LoVo (cell line): ENCODE data around the gene SPAG7.
A peak's percentile ranks its signal among the peaks of the same experiment; 100 is the strongest.

ENCODE experiments used
- DNase-seq: peaks from one replicate; pipeline ENCODE4 v3.0.0-alpha.2; 2016; ENCODE audit warnings: low spot score

Gene SPAG7, protein sequence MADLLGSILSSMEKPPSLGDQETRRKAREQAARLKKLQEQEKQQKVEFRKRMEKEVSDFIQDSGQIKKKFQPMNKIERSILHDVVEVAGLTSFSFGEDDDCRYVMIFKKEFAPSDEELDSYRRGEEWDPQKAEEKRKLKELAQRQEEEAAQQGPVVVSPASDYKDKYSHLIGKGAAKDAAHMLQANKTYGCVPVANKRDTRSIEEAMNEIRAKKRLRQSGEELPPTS

GRCh38 chr17:4967539-4968485, at the start of gene SPAG7:
SPAG7 (minus strand) TSS chr17:4967817; CDS start chr17:4967804, 13 bp downstream.
- DNase-seq = peak; percentile 96

- no peak for DNase-seq
These were observed 46.7 kb upstream of the SPAG7 start for GRCh38 chr17:5014357-5014756.

DNA sequence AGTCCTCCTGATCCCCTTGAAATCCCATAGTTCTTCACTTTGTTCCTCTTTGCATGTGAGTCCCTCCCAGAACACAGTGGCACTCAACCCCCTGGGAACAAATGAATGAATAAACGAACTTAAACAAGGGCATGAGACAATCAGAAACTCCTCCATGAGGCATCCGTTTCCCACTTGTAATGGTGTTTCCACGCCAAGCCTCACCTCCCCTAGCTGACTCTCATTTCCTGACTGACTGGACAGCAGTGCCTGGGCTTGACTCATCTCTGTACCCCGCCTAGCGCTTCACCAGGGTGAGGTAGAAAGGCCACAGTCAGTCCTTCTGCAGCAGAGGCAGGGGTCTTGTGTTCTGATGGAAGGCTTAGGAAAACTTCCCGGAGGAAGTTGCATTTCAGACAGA, 44.3 kb upstream of the SPAG7 start:
- DNase-seq = no peak

- DNase-seq = no peak
These were observed 35.7 kb upstream of the SPAG7 start for GRCh38 chr17:5003214-5003867.

GRCh38 chr17:5002121-5002788, 34.6 kb upstream of the SPAG7 start:
- no peak for DNase-seq

DNA sequence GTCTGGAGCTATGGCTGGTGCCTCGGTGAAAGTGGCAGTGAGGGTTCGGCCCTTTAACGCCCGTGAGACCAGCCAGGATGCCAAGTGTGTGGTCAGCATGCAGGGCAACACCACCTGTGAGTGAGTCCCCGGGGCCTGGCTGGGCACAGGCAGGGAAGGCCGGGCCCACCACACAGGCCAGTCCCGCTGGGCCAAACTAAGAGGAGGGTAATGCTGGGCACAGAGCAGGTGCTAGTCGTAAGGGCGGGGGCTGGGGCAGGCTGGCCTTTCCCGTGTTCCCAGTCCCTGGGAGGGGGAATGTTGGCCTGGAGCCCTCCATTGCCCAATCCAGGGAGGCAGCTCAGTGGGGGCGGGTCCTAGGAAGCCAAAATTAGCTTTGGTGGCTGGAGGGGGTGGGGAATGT, 32.6 kb upstream of the SPAG7 start:
- no peak for DNase-seq

GRCh38 chr17:4999430-5000093, 31.9 kb upstream of the SPAG7 start:
- DNase-seq = no peak

DNA sequence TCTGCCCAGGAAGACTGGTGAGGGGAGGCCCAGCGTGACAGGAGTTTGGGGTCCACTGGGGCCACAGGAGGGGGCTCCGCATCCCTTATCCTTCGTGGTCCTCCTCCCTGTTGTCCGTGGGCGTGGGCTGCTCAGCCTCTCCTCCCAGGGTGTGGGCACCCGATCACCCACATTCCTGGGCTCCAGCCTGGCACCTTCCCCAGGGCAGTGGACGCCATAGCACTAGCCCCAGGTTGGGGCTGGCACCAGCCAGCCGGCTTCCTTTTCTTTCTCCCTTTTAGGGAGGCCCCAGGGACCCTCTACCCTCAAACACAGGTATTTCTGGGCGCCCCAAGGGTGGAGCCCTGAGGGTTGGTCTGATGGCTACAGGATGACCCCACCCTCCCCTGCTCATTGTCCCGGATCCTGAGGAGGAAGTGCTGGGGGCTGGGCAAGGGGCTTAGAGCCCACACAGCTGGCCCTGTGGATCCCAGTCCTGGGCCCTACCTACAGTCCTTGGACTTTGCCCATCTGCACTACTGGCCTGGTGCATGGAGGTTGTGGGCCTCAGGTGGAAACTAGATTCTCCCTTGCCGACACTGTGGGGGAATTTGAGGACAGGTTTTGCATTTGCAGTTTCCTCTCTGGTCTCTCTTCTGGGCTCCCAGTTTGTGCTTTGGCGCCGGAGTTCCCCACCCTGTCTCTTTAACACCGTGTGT, 31.3 kb upstream of the SPAG7 start:
- peak; percentile 12 for DNase-seq

GRCh38 chr17:4998027-4998731, 30.6 kb upstream of the SPAG7 start:
- DNase-seq = no peak

GRCh38 chr17:4997302-4998026, 29.8 kb upstream of the SPAG7 start, which contains the start of the genes INCA1 and KIF1C:
INCA1 (minus strand) TSS chr17:4997522; CDS start chr17:4994437, 3,085 bp downstream.
KIF1C (plus strand) TSS chr17:4997950; CDS start chr17:5000247, 2,297 bp downstream.
- DNase-seq = peak; percentile 93

GRCh38 chr17:4994081-4994595, 26.5 kb upstream of the SPAG7 start:
- no peak for DNase-seq

DNA sequence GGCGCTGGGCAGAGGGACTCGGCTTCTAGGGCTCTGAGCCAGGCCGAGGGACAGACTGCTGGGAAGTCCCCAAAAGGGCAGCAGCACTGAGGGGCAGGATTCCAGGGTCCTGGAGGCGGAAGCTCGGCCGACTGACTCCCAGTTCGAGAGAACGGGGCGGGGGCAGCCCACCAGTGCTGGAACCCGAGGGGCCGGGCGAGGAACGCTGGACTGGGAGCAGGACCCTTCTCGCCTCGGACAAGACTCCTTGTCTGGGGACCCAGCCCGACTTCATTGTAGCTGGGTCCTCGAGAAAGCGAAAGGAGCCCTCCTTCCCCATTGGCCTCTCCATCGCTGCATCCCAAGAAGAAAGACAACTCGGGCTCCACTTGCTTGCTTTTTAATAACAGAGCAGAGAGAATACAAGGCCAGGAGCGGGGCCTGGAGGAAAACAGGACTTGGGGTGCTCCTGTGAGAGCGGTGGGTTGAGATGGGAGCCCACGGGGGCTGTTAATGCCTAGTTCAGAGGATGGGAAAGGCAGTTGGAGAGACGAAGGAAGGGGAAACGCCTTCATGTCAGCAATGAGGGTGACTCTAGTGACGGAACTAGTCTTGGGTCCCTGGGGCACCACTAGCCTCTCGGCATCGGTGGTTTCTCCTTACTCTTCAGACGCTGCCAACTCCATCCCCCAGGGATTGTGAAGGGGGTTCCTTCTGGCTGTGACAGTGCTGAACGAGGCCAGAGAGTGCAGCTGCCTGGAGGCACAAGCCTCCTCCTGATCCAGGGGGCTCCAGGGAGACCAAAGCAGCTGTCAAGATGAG, 20.4 kb upstream of the SPAG7 start:
- no peak for DNase-seq

DNA sequence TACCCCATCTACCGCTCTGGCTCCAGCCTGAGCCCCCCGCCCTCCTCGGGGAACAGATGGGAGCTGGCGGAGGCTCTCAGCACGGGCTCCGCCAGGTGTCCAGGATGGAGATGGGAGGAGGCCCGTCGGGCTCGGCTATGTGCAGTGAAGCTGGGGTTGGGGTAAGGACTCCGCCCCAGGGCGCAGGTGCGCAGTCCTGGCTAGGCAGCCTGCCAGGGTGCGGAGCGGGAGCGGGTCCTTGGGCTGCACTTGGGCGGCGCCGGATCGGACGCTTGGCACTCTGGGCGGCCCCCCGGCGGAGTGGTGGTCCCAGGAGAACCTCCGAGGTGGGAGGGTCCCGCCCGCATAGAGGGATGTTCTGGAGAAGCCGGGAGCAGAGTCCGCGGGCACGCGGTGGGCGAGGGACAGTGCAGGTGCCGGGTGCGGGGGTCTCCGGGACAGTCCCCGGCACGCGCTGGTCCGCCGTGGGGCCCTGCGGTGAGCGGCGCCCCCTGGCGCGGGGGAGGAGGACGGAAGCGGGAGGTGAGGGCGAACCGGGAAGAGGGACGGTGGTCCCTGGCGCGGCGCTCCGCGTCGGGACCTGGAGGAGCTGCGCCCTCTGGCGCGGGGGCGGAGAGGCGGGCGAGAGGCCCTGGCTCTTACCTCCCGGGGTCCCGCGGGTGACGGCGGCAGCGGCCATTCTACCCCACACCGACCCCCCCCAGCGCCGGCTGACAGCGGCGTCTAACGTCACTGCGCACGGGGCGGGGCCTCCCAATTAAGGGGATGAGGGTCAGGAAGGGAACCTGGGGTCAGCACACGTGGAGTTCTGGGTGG, 19.5 kb upstream of the SPAG7 start, which contains the start of gene CAMTA2:
Gene CAMTA2, minus strand, starts transcription at position 725 of the 816 bp plus-strand sequence. CDS start 1,453 bp downstream, outside the sequence.
- peak; percentile 78 for DNase-seq

- peak; percentile 7 for DNase-seq
These were observed 18.8 kb upstream of the SPAG7 start for GRCh38 chr17:4986403-4986802.

GRCh38 chr17:4982305-4982704, 14.7 kb upstream of the SPAG7 start:
- no peak for DNase-seq

DNA sequence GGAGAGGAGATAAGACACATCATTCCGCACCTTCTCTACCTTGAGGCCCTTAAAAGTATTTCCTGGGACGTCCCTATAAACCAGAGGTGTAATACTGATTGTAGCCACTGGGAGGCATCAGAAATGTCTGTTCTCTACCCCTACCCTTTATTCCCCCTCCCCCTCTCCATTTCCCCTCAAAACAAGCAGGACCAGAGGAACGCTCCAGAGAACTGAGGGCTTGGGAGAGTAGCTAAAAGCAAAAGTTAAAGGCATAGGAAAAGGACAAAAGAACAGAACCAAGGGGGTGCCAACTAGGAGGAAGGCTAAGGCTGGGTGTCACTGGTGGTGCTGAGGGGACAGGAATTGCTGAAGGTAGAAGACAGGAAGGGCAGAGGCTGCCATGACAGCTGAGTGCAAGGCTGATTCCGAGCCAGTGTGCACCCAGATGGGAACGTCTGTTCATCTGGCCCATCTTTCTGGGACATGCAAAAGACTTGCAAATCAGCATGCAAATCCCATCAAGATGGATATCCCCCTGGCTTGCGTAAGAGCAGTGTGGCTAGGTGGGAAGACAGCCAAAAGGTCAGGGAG, 13.1 kb upstream of the SPAG7 start:
- peak; percentile 37 for DNase-seq

- no peak for DNase-seq
These were observed 11.1 kb upstream of the SPAG7 start for GRCh38 chr17:4978726-4979125.
